Loucy (cell line): ENCODE results near the gene PPFIBP2.

ENCODE experiments used
- H2AFZ ChIP-seq: fragments of 200-600 bp; sonication (generic); 2 replicates; pipeline ENCODE4 v1.6.0; 2016; ENCODE audit warnings: antibody characterized with exemption, mild to moderate bottlenecking, low read length, moderate library complexity
- H3F3A ChIP-seq: fragments of 200-600 bp; 2 replicates; pipeline ENCODE4 v1.6.0; 2016; ENCODE audit warnings: antibody characterized with exemption, low read depth, mild to moderate bottlenecking
- H3K27me3 ChIP-seq: fragments of 200-600 bp; sonication (generic); 2 replicates; pipeline ENCODE4 v1.6.1; 2014; ENCODE audit warnings: low read length, mild to moderate bottlenecking; ENCODE audit not compliant: insufficient read depth, poor library complexity, severe bottlenecking
- H3K36me3 ChIP-seq: fragments of 200-600 bp; sonication (generic); 2 replicates; pipeline ENCODE4 v1.6.1; 2016; ENCODE audit warnings: low read length; ENCODE audit not compliant: insufficient read depth
- H3K4me1 ChIP-seq: fragments of 200-600 bp; sonication (generic); 2 replicates; pipeline ENCODE4 v1.5.1; 2014; ENCODE audit warnings: low read length, mild to moderate bottlenecking; ENCODE audit not compliant: insufficient read depth, poor library complexity, severe bottlenecking
- H3K4me2 ChIP-seq: fragments of 200-600 bp; sonication (generic); 2 replicates; pipeline ENCODE4 v1.6.0; 2014; ENCODE audit warnings: antibody characterized with exemption, low read length, low read depth, mild to moderate bottlenecking; ENCODE audit not compliant: poor library complexity, severe bottlenecking
- H3K4me3 ChIP-seq: fragments of 200-600 bp; sonication (generic); 2 replicates; pipeline ENCODE4 v1.5.1; 2014; ENCODE audit warnings: low read length, mild to moderate bottlenecking, mixed read lengths; ENCODE audit not compliant: poor library complexity, severe bottlenecking
- H3K79me2 ChIP-seq: fragments of 200-600 bp; sonication (generic); 2 replicates; pipeline ENCODE4 v1.6.1; 2014; ENCODE audit warnings: low read length; ENCODE audit not compliant: insufficient read depth
- H3K9ac ChIP-seq: fragments of 200-600 bp; sonication (generic); 2 replicates; pipeline ENCODE4 v1.6.0; 2014; ENCODE audit warnings: mild to moderate bottlenecking, low read depth, low read length, moderate library complexity; ENCODE audit not compliant: poor library complexity, severe bottlenecking
- H3K9me2 ChIP-seq: fragments of 200-600 bp; sonication (generic); replicated peaks from 2 replicates; pipeline ENCODE4 v1.6.1; 2016; ENCODE audit warnings: low read depth, low read length, mixed read lengths
- H3K9me3 ChIP-seq: fragments of 200-600 bp; sonication (generic); 2 replicates; pipeline ENCODE4 v1.6.1; 2014; ENCODE audit warnings: mild to moderate bottlenecking, antibody characterized with exemption, low read length, low read depth; ENCODE audit not compliant: insufficient read depth
- H4K20me1 ChIP-seq: fragments of 200-600 bp; sonication (generic); 2 replicates; pipeline ENCODE4 v1.6.0; 2014; ENCODE audit warnings: antibody characterized with exemption, low read length, mild to moderate bottlenecking; ENCODE audit not compliant: insufficient read depth, poor library complexity, severe bottlenecking
- CTCF ChIP-seq: fragments of 200-600 bp; sonication (generic); conservative IDR thresholded peaks from 2 replicates; pipeline ENCODE4 v1.5.1; 2014; ENCODE audit warnings: mild to moderate bottlenecking, antibody characterized with exemption, low read length
- EZH2phosphoT487 ChIP-seq: fragments of 200-600 bp; IDR thresholded peaks from 2 replicates; pipeline ENCODE4 v1.6.1; 2018; ENCODE audit warnings: antibody characterized with exemption, mild to moderate bottlenecking, moderate library complexity, borderline replicate concordance

PPFIBP2 gene

GRCh38 chr11:7582338-7582985 lies 68.7 kb downstream of the PPFIBP2 start:
- H3K9ac ChIP-seq = no peak overlapping the region
- TF ChIP-seq CTCF (no peak), EZH2phosphoT487 (no peak)
- H3K4me2 ChIP-seq = no peak overlapping the region
- H3K79me2 ChIP-seq = no peaks in the 10 kb centered on the region
- peaks cover 16% of the 10 kb centered on the region for H3K4me1 ChIP-seq
- H3K9me2 ChIP-seq = no peaks in the 10 kb centered on the region
- H3K4me3 ChIP-seq = no peak overlapping the region
- H4K20me1 ChIP-seq = no peaks in the 10 kb centered on the region
- H3F3A ChIP-seq = 0 out of 2 replicates have a peak, but pooled peaks cover 2% of the 10 kb centered on the region
- peaks cover 89% of the 10 kb centered on the region for H3K27me3 ChIP-seq
- no peak overlapping the region for H2AFZ ChIP-seq
- H3K9me3 ChIP-seq = no peaks in the 10 kb centered on the region
- H3K36me3 ChIP-seq = no peaks in the 10 kb centered on the region

- no peaks in the 10 kb centered on the region for H3K9me3 ChIP-seq
- H3F3A ChIP-seq = 0 out of 2 replicates have a peak, but pooled peaks cover under 1% of the 10 kb centered on the region
- no peak overlapping the region for H2AFZ ChIP-seq
- H3K4me3 ChIP-seq = no peak overlapping the region
- no peak for TF ChIP-seq CTCF
- TF ChIP-seq EZH2phosphoT487 = no peak
- peaks cover 97% of the 10 kb centered on the region for H3K27me3 ChIP-seq
- H3K4me1 ChIP-seq = peaks cover 10% of the 10 kb centered on the region
- no peaks in the 10 kb centered on the region for H3K9me2 ChIP-seq
- no peak overlapping the region for H3K9ac ChIP-seq
- no peaks in the 10 kb centered on the region for H3K79me2 ChIP-seq
- H4K20me1 ChIP-seq = no peaks in the 10 kb centered on the region
- no peak overlapping the region for H3K4me2 ChIP-seq
- no peaks in the 10 kb centered on the region for H3K36me3 ChIP-seq
Measured at GRCh38 chr11:7583248-7583647, 69.4 kb downstream of the PPFIBP2 start.

- Histone ChIP-seq H2AFZ (no peak overlapping the region), H3K9me2 (no peaks in the 10 kb centered on the region), H3K36me3 (no peaks in the 10 kb centered on the region), H3F3A (no peaks in the 10 kb centered on the region), H3K27me3 (peaks cover 93% of the 10 kb centered on the region), H3K4me1 (no peaks in the 10 kb centered on the region), H4K20me1 (no peaks in the 10 kb centered on the region), H3K9ac (no peak overlapping the region), H3K9me3 (no peaks in the 10 kb centered on the region), H3K4me3 (no peak overlapping the region), H3K4me2 (no peak overlapping the region), H3K79me2 (no peaks in the 10 kb centered on the region)
- no peak for TF ChIP-seq EZH2phosphoT487
- no peak for TF ChIP-seq CTCF
Measured at GRCh38 chr11:7584910-7585309, 71.1 kb downstream of the PPFIBP2 start.
